ENCODE results near the gene WBP1L.

DNA sequence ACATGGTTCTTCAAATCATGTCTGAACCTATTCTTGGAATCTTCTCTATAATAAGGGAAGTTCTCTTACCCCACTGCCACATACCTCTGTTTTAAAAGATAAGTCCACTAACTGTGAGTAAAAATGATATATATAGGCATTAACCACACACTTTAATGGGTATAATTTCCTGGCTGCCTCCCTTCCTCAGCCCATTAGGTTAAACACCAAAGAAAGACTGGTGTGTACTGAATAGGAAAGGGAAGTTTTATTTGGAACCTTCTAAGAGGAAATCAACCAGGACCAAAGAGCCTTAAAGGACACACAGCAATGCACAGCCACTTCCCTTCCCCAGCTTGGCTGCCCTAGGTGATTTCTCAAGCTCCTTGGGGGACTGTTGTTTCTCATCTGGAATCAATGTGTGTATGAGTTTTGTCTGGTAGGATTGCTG, 5.0 kb upstream of the WBP1L start:
- TF ChIP-seq, protein P1, sequence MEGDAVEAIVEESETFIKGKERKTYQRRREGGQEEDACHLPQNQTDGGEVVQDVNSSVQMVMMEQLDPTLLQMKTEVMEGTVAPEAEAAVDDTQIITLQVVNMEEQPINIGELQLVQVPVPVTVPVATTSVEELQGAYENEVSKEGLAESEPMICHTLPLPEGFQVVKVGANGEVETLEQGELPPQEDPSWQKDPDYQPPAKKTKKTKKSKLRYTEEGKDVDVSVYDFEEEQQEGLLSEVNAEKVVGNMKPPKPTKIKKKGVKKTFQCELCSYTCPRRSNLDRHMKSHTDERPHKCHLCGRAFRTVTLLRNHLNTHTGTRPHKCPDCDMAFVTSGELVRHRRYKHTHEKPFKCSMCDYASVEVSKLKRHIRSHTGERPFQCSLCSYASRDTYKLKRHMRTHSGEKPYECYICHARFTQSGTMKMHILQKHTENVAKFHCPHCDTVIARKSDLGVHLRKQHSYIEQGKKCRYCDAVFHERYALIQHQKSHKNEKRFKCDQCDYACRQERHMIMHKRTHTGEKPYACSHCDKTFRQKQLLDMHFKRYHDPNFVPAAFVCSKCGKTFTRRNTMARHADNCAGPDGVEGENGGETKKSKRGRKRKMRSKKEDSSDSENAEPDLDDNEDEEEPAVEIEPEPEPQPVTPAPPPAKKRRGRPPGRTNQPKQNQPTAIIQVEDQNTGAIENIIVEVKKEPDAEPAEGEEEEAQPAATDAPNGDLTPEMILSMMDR (conservative IDR thresholded peaks at IDR 0.05; ENCODE audit: low read depth, low read length), result no peak
- TF ChIP-seq EZH2phosphoT487 (IDR thresholded peaks at IDR 0.05; ENCODE audit: borderline replicate concordance, low read length) (no peak), EZH2 (IDR thresholded peaks at IDR 0.05; ENCODE audit: low read length, unreplicated experiment) (no peak)

All from PC-3 (cell line).